Pancreas (tissue), 10 donors: ENCODE results near the gene MIXL1. TPM values are rescaled to one million over a fixed set of nuclear protein-coding genes. Genes with fewer than 3 reads are reported as not detected.
"Not testable (repeated sequence)": the region's sequence is repeated elsewhere in the genome, so short reads cannot be mapped to it uniquely, and the experiment has no call there.

ENCODE experiments used
- ATAC-seq, 4 donors: fragments of 200-7000 bp; cut with Tn5 transposase; one replicate each; pipeline versions ENCODE4 v1.8.0 to v1.9.1; 2020; ENCODE audit warnings: mild to moderate bottlenecking in 4 of 4, moderate library complexity in 4 of 4
- DNase-seq, 6 donors: peaks; one replicate each; pipeline ENCODE4 v3.0.0-alpha.2; 2020
- FAIRE-seq: peaks from 2 replicates; lab custom pipeline; 2012; peaks lifted over from hg19 to GRCh38; lab: Jason Lieb, UNC
- H3K27ac ChIP-seq, 4 donors: fragments of 200-600 bp; sonication (generic); 1 replicate in 3 of 4; 2 replicates in 1 of 4; pipeline versions ENCODE4 v1.5.0 to v1.8.0; 2020
- H3K27me3 ChIP-seq, 4 donors: fragments of 200-600 bp; one replicate each; pipeline ENCODE4 v1.8.0; 2021
- H3K36me3 ChIP-seq, 3 donors: fragments of 200-600 bp; sonication (generic) in 1 of 3; one replicate each; pipeline versions ENCODE4 v1.5.0 to v1.8.0; 2020 to 2021
- H3K4me1 ChIP-seq, 3 donors: fragments of 200-600 bp; one replicate each; pipeline ENCODE4 v1.8.0; 2021
- H3K4me3 ChIP-seq, 4 donors: fragments of 200-600 bp; sonication (generic) in 2 of 4; one replicate each; pipeline versions ENCODE4 v1.5.0 to v1.8.0; 2020 to 2021
- H3K9me3 ChIP-seq, 4 donors: fragments of 200-600 bp; one replicate each; pipeline ENCODE4 v1.8.0; 2021
- WGBS, 2 donors: extraction: QIAGEN DNeasy Blood & Tissue Kit; methylation state at CpG; one replicate each; pipeline ENCODE4 v1.1.7; 2013; 5-methylcytosine and 5-hydroxymethylcytosine counted together
- intact Hi-C, 3 donors: fragments of 100-400 bp; cut with DNase I; formaldehyde crosslinking; loops; one replicate each; pipeline versions ENCODE4 v1.11.1 to v1.14.2; 2022
- polyA plus RNA-seq, 2 donors: library from polyadenylated mRNA; stranded (reverse); fragments of 200-250 nt; gene quantifications; one replicate each; pipeline ENCODE4 v1.2.3, GENCODE V29; 2013
- total RNA-seq, 6 donors: library from RNA; stranded (reverse); fragmentation: NEBNext Ultra II Directional in 4 of 6; extraction: Animal tissue kit (Norgen Biotek cat#: 25700) in 4 of 6; gene quantifications; one replicate each; pipeline versions ENCODE4 v1.2.1 to v1.2.4, GENCODE V29; 2021 to 2023
- TF ChIP-seq, protein P1 (sequence below), 4 donors: fragments of 200-600 bp; sonication (generic) in 3 of 4; IDR thresholded peaks; one replicate each; pipeline versions ENCODE4 v1.5.0 to v1.8.0; 2021; ENCODE audit warnings: antibody characterized with exemption in 4 of 4
- donor health status: healthy with polysubstance abuse.
- donor health status: DM: no; HTN: no; CAD: no; lungs with moderate emphysema.
- donor health status: DM: no; HTN: no; CAD: no.
- donor health status: control.
- donor health status: control.
- donor health status: Bipolar disorder and iron deficiency.
- donor health status: DM: yes; HTN: yes; CAD: no.
- donor health status: DM: no; HTN: no; CAD: no.
- donor health status: DM: no; HTN: no; CAD: no.
- donor health status: DM: yes; HTN: yes; CAD: no.

Gene MIXL1
- total and polyA plus RNA-seq, 8 donors = not detected

DNA sequence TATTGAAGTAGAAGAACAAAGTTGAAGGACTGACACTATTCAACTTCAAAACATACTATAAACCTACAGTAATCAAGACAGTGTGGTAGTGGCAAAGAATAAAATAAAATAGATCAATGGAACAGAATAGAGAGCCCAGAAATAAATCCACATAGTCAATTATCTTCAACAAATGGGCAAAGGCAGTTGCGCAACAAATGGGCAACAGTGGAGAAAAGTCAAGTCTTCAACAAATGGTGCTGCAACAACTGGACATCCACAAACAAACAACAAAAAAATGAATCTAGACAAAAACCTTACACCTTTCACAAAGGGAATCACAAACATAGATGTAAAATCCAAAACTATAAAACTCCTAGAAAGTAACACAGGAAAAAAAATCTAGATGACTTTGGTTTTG is 38.4 kb downstream of the MIXL1 start:
- intact Hi-C loops = no loop called here
- H3K27me3 ChIP-seq = no peaks in the 10 kb centered on the region
- no peaks in the 10 kb centered on the region for H3K4me1 ChIP-seq
- DNase-seq = no peak
- FAIRE-seq = no peak
- no peak overlapping the region for H3K27ac ChIP-seq
- no peaks in the 10 kb centered on the region for H3K9me3 ChIP-seq
- no peak overlapping the region for H3K4me3 ChIP-seq
- ATAC-seq = no peak
- TF ChIP-seq, protein P1, sequence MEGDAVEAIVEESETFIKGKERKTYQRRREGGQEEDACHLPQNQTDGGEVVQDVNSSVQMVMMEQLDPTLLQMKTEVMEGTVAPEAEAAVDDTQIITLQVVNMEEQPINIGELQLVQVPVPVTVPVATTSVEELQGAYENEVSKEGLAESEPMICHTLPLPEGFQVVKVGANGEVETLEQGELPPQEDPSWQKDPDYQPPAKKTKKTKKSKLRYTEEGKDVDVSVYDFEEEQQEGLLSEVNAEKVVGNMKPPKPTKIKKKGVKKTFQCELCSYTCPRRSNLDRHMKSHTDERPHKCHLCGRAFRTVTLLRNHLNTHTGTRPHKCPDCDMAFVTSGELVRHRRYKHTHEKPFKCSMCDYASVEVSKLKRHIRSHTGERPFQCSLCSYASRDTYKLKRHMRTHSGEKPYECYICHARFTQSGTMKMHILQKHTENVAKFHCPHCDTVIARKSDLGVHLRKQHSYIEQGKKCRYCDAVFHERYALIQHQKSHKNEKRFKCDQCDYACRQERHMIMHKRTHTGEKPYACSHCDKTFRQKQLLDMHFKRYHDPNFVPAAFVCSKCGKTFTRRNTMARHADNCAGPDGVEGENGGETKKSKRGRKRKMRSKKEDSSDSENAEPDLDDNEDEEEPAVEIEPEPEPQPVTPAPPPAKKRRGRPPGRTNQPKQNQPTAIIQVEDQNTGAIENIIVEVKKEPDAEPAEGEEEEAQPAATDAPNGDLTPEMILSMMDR (IDR thresholded peaks at IDR 0.05) = no peak
- H3K36me3 ChIP-seq = no peaks in the 10 kb centered on the region
- WGBS, 2 donors = 100% methylated on average over 1 of the region's 1 CpG

DNA sequence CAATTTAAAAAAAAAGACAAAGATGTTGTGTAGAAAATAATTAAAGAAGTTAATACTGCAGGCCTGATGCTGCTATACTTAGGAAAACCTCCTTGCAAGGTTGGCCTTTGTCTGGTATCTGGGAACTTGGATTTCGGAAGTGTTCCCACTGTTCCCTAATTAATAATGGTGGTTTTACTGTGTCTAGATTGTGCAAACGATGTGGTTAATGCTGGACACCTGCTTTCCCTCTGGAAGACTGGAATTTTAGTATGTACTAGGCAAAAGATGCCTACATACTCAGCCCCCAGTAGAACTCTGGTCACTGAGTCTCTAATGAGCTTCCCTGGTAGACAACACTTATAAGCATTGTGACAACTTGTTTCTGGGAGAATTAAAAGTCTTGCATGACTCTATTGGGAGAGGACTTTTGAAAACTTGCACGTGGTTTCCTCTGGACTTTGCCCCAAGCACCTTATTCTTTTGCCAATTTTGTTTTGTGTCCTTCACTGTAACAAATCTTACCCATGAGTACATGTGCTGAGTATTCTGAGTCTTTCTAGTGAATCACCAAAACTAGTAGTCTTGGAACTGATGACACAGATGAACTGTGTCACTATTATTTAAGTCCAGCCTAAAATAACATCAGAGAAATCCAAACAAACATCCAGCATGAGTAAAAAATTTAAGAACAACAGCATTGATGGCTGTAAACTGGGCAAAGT is 45.1 kb downstream of the MIXL1 start:
- no peaks in the 10 kb centered on the region for H3K9me3 ChIP-seq
- no peak overlapping the region for H3K27ac ChIP-seq
- FAIRE-seq (no peak), ATAC-seq (peak; percentile 82 to 93 (median 88)), DNase-seq (peak in 2 of 6 donors; percentile 13 to 21)
- WGBS, 2 donors = 20 to 26% methylated on average over 3 of the region's 3 CpGs
- H3K4me1 ChIP-seq = peaks cover 0 to 17% (median 9%) of the 10 kb centered on the region in 3 donors
- intact Hi-C loops = no loop called here
- no peaks in the 10 kb centered on the region for H3K36me3 ChIP-seq
- H3K4me3 ChIP-seq = no peak overlapping the region
- no peaks in the 10 kb centered on the region for H3K27me3 ChIP-seq
- TF ChIP-seq, protein P1 (IDR thresholded peaks at IDR 0.05) = no peak

DNA sequence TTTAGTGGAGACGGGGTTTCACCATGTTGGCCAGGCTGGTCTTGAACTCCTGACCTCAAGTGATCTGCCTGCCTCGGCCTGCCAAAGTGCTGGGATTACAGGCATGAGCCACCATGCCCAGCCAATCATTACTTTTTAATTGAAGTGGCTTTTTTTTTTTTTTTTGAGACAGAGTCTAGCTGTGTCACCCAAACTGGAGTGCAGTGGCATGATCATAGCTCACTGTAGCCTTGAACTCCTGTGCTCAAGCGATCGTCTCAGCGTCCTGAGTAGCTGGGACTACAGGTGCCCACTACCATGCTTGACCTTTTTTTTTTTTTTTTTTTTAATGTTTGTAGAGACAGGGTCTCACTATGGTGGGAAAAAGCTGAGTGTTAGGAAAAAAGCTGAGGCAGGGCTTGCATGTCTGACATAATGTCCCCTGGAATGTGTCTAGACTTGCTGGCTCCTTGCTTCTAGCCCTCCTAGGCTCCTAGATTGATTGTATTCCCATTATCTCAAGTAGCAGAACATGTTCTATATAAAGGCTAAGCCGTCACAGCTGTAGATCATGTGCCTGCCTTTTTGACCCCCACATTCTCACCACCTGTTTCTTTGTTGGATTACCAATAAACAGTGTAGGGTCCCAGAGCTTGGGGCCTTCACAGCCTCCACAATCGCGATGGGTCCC is 48.9 kb downstream of the MIXL1 start:
- H3K36me3 ChIP-seq, H3K9me3 ChIP-seq, H3K27me3 ChIP-seq, FAIRE-seq, DNase-seq, H3K4me3 ChIP-seq, H3K27ac ChIP-seq, intact Hi-C loops: not testable (repeated sequence)
- ATAC-seq = peak in 2 of 4 donors; percentile 36 to 44
- 65 to 74% methylated on average over 8 of the region's 8 CpGs for WGBS, 2 donors
- H3K4me1 ChIP-seq = peaks cover 0 to 17% (median 9%) of the 10 kb centered on the region in 3 donors

DNA sequence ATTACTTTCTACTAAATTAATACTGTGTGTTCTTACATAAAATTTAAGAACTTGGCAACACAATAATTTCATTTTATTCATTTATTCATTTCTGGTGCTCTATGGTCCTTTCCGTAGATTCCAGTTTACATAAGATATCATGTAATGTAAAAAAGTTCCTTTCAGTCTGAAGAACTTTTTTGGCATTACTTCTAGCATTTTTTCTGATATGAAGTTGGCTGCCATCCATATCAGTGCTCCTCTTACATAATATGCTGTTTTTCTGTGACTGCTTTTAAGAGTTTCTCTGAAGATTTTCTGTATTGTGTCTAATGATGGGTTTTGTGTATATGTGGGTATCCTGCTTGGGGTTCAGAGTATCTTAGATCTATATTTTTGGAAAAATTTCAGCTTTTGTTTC is 50.7 kb downstream of the MIXL1 start:
- peak; percentile 26 for FAIRE-seq
- Histone ChIP-seq H3K4me1 (peaks cover 0 to 5% (median 2%) of the 10 kb centered on the region in 3 donors), H3K36me3 (no peaks in the 10 kb centered on the region), H3K4me3 (no peak overlapping the region), H3K9me3 (no peaks in the 10 kb centered on the region), H3K27ac (no peak overlapping the region), H3K27me3 (no peaks in the 10 kb centered on the region)
- intact Hi-C loops = no loop called here
- TF ChIP-seq, protein P1 (IDR thresholded peaks at IDR 0.05) = no peak
- WGBS, 2 donors = 12 to 21% methylated on average over 1 of the region's 1 CpG
- ATAC-seq = peak; percentile 53 to 78 (median 66)
- DNase-seq = peak in 1 of 6 donors; percentile 13

DNA sequence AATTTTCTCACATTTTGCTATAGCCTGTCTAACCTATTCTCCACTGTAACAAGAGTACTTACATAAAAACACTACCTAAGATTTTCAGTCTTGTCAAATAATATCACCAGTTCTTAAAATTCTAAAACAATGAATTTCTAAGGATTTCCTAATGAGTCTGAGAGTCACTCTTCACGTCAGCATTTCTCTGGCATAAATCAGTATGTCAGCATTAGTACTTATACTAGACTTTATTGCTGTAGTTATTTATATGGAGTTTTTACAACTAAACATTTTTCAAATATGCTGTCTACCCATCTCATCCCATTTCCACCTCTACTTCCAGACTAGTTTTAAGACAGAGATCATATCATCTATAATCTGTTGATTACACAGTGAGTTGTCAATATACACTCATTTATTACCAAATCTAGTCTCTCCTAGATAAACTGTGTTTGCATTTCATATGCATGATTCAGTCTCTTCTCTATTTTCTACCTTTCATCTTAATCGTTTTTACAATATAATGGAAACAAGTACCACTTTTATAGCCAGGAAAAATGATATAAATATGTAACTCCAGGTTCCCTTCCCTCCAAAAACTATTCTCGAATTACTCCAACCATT is 52.7 kb downstream of the MIXL1 start:
- FAIRE-seq = no peak
- intact Hi-C loops = no loop called here

More for the DNA sequence above, 52.7 kb downstream of the MIXL1 start:
- TF ChIP-seq, protein P1 (IDR thresholded peaks at IDR 0.05) = no peak
- ATAC-seq (no peak), DNase-seq (no peak)
- H3K4me1 ChIP-seq = no peaks in the 10 kb centered on the region
- no peak overlapping the region for H3K27ac ChIP-seq
- no peaks in the 10 kb centered on the region for H3K9me3 ChIP-seq
- no peaks in the 10 kb centered on the region for H3K36me3 ChIP-seq
- 75 to 79% methylated on average over 3 of the region's 3 CpGs for WGBS, 2 donors
- no peak overlapping the region for H3K4me3 ChIP-seq
- no peaks in the 10 kb centered on the region for H3K27me3 ChIP-seq

Other genes starting within 250 kb of the MIXL1 start
- gene SDE2, start 224.3 kb upstream of the MIXL1 start, total RNA-seq = 10 to 100 TPM in 1 of 6 donors, 1 to 10 TPM in 5; 6.8 to 12.4 (median 9.4) TPM
- gene SDE2, start 224.3 kb upstream of the MIXL1 start, polyA plus RNA-seq = 1 to 10 TPM; 3.3 to 6.6 TPM
- gene H3-3A, start 160.9 kb upstream of the MIXL1 start, total RNA-seq = 100 to 1,000 TPM; 122 to 302 (median 193) TPM
- gene H3-3A, start 160.9 kb upstream of the MIXL1 start, polyA plus RNA-seq = 100 to 1,000 TPM; 329 to 427 TPM
- gene ACBD3, start 36.9 kb upstream of the MIXL1 start, total RNA-seq = 10 to 100 TPM; 16.3 to 24.4 (median 19.7) TPM
- 10 to 100 TPM in 1 of 2 donors, 1 to 10 TPM in 1; 5.9 to 12.8 TPM for gene ACBD3, start 36.9 kb upstream of the MIXL1 start, polyA plus RNA-seq
- gene LIN9, start 85.5 kb downstream of the MIXL1 start, total RNA-seq = 1 to 10 TPM in 4 of 6 donors, under 1 TPM in 2; 0.57 to 2.2 (median 1.2) TPM
- 1 to 10 TPM in 1 of 2 donors, under 1 TPM in 1; 0.72 to 1.3 TPM for gene LIN9, start 85.5 kb downstream of the MIXL1 start, polyA plus RNA-seq
- 10 to 100 TPM; 40.7 to 69.4 (median 52.5) TPM for gene PARP1, start 184.4 kb downstream of the MIXL1 start, total RNA-seq
- gene PARP1, start 184.4 kb downstream of the MIXL1 start, polyA plus RNA-seq = 10 to 100 TPM; 16.8 to 23.8 TPM